ENCODE data around the gene M1AP. TPM values are rescaled to one million over a fixed set of nuclear protein-coding genes. Genes with fewer than 3 reads are reported as not detected.

M1AP gene
- total and polyA plus RNA-seq, 9 of the 15 experiments (the other 6 are each of a cell fraction or from before 2014, with no cell fraction given) = 0.06 to 0.33 (median 0.11) TPM; not detected in 4

DNA sequence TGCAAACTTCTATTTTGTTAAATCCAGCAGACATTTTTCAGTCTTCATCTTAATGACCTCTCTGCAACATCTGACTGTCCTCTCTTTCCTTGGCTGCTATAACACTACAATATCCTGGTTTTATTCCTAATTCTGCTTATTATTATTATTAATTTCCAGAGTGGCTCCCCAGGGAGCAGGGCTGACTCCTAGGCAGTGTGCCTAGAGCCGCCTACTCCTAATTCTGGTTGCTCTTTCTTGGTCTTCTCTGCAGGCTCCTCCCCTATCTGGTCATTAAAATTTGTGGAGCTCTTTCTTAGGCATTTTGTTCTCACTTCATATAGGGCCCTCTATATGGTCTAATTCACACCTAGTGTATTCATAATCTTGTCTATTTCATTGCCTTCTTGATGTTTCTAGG, 105.2 kb downstream of the M1AP start (continued):
- TF ChIP-seq IRF9 (tag; IDR thresholded peaks at IDR 0.05) = no peak

DNA sequence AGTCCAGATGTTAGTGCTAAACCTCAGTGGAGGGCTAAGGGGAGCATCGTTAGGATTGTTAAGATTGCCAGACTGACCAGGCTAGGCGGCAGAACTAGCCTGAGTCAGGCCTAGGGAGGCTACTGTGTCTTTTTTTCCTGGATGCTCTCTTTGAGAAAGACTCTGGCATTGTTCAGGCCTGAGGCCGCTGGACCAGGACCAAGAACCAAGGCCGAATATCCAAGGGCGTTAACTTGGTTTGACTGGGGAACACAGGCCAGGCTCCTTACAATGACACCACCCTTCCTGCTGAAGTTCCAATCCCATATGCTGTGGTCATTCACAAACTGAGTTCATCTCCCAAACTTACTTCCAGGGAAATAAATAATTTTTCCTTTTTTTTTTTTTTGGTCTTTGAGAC, 107.8 kb downstream of the M1AP start:
- Histone ChIP-seq H3K9me3 (replicated peaks; ENCODE audit: control insufficient read depth, insufficient read depth, low read depth, low read length) (no peaks in the 10 kb centered on the region), H3K4me3 (no peak overlapping the region), H3K9ac (ENCODE audit: insufficient read depth in 1 of 2, low read depth in 2 of 2, low read length in 2 of 2) (peak overlapping the region in 1 of 2 experiments; percentile 14; a peak in 1 of 4 replicates), H3K27me3 (ENCODE audit: control insufficient read depth in 2 of 2, insufficient read depth in 2 of 2, low read length in 2 of 2) (no peaks in the 10 kb centered on the region), H3K9me1 (ENCODE audit: control insufficient read depth, insufficient read depth, low read length) (no peaks in the 10 kb centered on the region), H2AFZ (ENCODE audit: low read depth, low read length) (no peak overlapping the region), H4K20me1 (replicated peaks; ENCODE audit: control insufficient read depth, insufficient read depth, low read length) (no peaks in the 10 kb centered on the region), H3K36me3 (ENCODE audit: control insufficient read depth, insufficient read depth, low read length) (no peaks in the 10 kb centered on the region), H3K4me2 (ENCODE audit: insufficient read depth, low read length) (no peak overlapping the region), H3K27ac (ENCODE audit: extremely low read depth, low read depth, low read length) (no peak overlapping the region), H3K4me1 (replicated peaks in 1 of 2; ENCODE audit: control insufficient read depth in 2 of 2, insufficient read depth in 2 of 2, low read length in 2 of 2) (peaks cover 5 to 21% of the 10 kb centered on the region in 2 experiments; a peak in 4 of 5 replicates), H3K79me2 (ENCODE audit: control insufficient read depth, insufficient read depth, low read length) (no peaks in the 10 kb centered on the region)
- in situ Hi-C loops (cut with MboI) (no loop called here), intact Hi-C loops (cut with micrococcal nuclease) (no loop called here)
- FAIRE-seq (no peak), DNase-seq (ENCODE audit: extremely low read depth in 1 of 4, low spot score in 3 of 4) (no peak), ATAC-seq (no peak)
- CTCF ChIA-PET (ENCODE audit: low intra/inter-chr PET ratio) = no interaction called here
- 40% methylated on average over 5 of the region's 5 CpGs for WGBS (ENCODE audit: insufficient coverage, low coverage, missing lambda C conversion rate)
- BruUV-seq (replicated peaks) = no TSS peak
- TF ChIP-seq ZNF124 (CRISPR knock-in tag; IDR thresholded peaks at IDR 0.05) (no peak), CHD1 (IDR thresholded peaks at IDR 0.05; ENCODE audit: low read length) (no peak), NR1H2 (CRISPR knock-in tag; IDR thresholded peaks at IDR 0.05) (no peak), CEBPB (tag; IDR thresholded peaks at IDR 0.05) (no peak), ZNF77 (CRISPR knock-in tag; IDR thresholded peaks at IDR 0.05) (no peak)
- TF ChIP-seq, protein P1, sequence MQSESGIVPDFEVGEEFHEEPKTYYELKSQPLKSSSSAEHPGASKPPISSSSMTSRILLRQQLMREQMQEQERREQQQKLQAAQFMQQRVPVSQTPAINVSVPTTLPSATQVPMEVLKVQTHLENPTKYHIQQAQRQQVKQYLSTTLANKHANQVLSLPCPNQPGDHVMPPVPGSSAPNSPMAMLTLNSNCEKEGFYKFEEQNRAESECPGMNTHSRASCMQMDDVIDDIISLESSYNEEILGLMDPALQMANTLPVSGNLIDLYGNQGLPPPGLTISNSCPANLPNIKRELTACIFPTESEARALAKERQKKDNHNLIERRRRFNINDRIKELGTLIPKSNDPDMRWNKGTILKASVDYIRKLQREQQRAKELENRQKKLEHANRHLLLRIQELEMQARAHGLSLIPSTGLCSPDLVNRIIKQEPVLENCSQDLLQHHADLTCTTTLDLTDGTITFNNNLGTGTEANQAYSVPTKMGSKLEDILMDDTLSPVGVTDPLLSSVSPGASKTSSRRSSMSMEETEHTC (IDR thresholded peaks at IDR 0.05) = no peak
- POLR2A ChIA-PET = interaction anchor here (4.3 kb wide), 1 partner anchor 10 kb away, joined by 25 read pairs; the partner anchor contains the start of genes AUP1 and HTRA2
